HG02943 (cell line): Measurements from ENCODE around the gene SGSH.
"Not testable (repeated sequence)": the region's sequence is repeated elsewhere in the genome, so short reads cannot be mapped to it uniquely, and the experiment has no call there.

Experiments used
- ATAC-seq: cut with Tn5 transposase; IDR thresholded peaks from one replicate; pipeline ENCODE4 v1.9.1; 2021; ENCODE audit warnings: mild to moderate bottlenecking, low read depth, moderate library complexity; ENCODE audit not compliant: unreplicated experiment

SGSH gene

DNA sequence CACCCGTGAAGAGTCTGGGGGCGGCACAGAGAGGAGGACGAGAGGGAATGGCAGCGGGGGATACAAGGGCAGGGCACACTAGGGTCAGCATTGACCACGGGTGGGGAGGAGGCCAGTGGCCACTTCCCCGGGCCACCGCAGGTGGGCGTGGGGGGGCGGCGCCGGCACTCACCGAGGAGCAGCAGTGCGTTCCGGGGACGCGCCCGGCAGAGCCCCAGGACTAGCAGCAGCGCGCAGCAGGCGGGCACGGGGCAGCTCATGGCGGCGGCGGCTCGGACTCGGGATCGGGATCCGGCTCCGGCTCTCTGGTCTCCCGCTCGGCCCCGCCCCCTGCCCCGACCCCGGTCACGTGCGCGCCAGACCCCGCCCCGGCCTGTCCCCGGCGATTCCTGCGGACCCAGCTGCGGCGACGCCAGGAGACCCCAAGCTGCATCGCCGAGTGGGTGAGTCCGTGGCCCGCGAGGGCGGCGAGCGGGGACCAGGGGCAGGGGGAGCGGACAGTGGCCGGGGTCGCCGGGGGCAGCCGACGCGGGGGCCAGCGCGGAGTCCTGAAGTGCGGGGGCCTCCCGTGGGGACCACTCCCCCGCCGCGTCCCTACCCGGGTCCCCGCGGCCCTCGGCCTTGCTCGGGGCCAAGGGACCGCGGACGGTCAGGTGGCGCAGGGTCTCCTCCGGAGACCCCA lies at the start of gene SGSH, which contains the start of gene SLC26A11:
Gene SGSH (minus strand): TSS at position 280 of the 682 bp plus-strand sequence. CDS start 20 bp downstream, at position 260.
Gene SLC26A11 (plus strand): TSS at position 374 of the 682 bp plus-strand sequence. CDS start 1,134 bp downstream, outside the sequence.
- ATAC-seq: no peak

DNA sequence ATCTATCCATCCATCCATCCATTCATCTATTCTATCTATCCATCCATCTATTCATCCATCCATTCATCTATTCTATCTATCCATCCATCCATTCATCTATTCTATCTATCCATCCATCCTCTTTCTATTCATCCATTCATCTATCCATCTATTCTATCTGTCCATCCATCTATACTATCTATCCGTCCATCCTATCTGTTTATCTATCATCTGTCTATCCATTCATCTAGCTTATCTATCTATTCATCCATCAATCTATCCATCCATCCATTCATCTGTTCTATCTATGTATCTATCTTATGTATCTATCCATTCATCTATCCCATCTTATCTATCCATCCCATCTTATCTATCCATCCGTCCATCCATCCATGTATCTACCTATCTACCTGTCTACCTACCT lies 49.3 kb upstream of the SGSH start:
- ATAC-seq: no peak

DNA sequence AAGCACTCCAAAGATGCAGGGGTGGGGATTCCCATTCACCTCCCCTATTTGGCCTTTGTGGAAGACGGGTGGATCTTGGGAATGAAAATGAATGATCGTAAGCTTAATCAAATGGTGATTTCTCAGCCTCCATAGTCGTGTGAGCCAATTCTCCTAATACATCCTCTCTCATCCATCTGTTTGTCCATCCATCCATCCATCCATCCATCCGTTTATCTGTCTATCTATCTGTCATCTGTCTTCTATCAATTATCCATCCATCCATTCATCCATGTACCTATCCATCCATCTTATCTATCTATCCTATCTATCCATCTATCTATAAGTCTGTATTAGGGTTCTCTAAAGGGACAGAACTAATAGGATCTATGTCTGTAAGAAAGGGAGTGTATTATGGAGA lies 48.3 kb upstream of the SGSH start:
- ATAC-seq: no peak

DNA sequence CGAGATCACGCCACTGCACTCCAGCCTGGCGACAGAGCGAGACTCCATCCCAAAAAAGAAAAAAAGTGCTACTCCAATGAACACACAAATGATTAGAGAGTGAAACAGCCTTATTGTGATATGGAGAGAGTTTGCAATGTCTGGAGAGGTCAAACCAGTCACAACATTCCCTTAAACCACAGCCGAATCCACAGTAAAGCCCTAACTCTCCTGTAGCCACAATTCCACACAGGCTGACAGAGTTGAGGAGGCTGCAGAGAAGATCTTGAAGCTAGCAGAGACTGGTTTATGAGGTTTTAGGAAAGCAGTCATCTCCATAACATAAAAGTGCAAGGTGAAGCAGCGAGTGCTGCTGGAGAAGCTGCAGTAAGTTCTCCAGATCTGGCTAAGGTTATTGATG lies 47.3 kb upstream of the SGSH start:
- ATAC-seq: no peak

DNA sequence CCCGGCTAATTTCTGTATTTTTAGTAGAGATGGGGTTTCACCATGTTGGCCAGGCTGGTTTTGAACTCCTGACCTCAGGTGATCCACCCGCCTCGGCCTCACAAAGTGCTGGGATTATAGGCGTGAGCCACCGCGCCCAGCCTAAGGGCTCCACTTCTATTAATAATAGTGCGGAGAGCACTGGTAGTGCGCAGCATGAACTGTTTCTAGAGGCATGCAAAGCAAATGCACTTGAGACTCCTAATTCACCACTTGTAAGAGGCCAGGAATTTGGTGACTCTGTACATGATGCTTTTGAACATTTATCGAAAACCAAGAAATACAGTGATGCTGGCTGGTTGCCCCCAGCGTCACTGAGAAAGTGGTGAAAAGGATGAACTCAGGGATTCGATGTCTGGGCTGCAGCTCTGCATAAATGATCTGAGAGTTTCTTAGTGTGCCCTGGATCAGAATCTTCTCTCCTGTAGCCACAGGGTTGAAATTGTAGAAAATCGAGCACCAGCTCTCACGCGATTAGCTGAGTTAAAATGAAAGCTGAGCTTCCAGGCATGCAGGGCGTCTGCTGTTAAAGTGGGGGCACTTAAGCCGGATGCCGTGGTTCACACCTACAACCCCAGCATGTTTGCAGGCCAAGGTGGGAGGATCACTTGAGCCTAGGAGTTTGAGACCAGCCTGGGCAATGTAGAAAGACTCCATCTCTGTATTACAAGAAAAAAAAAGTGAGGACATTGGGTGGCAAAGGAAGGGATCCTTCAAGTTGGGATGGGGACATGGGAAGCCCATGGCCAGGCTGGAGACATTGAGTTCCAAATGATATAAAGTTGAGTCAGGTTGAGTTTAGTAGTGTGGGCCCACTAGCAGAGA lies 45.3 kb upstream of the SGSH start:
- no peak for ATAC-seq

DNA sequence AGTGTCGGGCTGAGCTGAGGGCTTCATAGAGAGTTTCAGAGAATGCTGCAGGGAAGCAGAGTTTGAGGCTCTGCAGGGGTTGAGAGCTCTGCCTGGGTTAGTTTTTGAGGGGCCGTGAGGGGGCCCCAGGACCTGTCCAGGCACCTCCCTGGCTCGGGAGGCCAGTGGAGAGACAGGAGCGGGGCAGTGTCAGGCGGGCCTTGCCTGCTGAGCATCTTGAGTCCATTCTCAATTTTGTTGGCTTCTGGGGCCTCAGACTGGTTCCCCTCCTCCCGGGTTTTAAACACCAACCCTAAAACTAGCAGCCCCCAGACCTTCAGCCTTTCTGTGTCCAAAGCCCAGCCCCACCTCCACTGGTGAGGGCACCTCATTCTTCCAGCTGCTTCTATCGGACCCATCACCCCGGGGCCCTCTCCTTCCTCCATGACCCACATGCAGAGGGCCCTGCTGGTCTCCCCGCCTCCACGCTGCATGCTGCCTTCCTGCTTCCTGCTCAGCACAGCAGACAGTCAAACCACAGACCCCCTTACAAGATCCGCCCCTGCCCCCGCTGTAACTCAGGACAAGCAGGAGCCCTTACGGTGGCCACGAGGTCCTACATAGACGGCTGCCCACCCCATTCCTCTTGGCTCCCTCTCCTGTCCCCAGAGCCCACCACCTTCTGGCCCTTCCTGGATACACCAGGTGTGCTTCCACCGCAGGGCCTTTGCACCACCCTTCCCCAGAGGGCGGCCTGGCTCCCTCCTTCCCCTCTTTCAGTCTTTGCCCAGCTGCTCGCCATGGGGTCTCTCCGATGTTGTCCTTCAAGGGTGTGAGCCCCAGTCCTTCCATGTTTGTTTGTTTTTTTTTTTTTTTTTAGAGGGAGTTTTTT lies 44.3 kb upstream of the SGSH start:
- no peak for ATAC-seq

DNA sequence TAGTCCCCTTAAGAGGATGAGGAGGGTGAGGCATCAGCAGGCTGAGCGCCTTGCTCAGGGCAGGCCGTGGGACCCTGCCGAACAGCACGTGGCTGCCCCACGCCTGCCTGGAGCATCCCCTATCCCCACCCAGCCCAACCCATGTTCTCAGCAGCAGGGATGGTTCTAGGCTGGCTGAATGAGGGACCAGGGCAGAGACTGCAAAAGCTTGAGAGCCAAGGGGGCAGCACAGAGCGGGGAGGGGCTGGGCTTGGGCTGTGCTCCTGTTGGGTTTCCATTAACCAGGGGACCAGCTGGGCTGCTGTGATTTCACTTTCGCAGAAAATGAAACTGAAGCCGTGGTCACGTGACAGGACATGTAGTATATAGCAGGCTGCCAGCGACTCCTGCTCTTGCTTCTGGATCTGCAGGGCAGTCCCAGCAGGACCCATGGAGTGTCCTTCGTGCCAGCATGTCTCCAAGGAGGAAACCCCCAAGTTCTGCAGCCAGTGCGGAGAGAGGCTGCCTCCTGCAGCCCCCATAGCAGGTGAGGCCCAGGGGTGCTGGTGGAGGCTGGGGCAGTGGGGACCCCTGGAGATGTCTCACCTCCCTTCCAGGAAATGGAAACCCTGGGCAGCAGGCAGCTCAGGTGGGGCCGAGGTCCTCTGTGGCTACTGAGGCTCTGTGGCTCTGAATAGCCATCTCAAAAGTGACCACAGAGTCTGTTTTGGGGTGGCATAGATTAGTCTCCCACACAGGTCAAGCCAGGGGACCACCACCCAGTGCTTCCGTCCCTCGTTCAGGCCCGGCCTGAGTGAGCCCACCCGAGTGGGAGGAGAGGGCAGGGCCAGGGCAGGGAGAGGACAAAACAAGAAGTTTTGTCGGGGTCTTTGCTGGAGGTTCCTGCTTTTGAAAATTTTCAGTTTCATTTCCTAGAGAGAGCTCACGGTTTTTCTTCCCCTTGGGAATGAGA lies 43.4 kb upstream of the SGSH start:
- no peak for ATAC-seq

DNA sequence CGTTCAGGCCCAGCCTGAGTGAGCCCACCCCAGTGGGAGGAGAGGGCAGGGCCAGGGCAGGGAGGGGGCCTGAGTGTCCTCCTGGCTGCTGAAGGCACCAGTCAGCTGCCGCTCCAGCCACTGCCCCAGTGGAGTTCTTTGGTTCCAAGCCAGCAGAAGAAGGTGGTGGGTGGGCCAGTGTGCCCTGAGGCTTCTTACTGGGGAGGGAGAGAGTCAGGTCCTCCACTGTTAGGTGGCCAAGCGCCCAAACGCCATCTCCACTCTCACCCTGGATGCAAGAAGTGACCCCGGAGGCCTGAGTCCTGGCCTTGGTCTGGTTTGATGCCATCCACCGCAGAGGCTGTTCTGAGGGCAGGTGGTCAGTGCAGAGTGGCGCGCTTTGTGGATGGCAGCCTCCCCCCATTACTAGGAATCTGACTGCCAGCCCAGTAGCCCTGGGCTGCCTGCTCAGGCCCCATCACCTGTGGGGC lies 42.7 kb upstream of the SGSH start:
- ATAC-seq: no peak

DNA sequence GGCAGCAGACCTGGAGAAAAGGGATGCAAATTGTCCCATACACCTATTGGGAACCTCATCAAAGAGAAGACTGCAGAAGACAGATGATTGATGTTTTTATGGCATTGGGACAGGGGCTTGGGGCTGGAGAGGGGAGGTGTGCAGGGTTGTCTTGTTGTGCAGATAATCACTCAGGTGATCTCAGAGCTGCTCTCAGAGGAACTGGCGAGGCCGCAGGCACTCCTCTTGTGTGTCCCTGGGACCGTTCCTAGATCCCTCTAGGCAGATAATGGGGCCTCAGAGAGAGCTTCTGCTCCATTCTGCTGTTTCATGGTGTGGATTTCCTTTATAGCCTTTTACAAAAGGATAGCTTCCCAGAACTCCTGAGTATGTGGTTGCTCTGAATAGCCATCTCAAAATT lies 42.2 kb upstream of the SGSH start:
- no peak for ATAC-seq

DNA sequence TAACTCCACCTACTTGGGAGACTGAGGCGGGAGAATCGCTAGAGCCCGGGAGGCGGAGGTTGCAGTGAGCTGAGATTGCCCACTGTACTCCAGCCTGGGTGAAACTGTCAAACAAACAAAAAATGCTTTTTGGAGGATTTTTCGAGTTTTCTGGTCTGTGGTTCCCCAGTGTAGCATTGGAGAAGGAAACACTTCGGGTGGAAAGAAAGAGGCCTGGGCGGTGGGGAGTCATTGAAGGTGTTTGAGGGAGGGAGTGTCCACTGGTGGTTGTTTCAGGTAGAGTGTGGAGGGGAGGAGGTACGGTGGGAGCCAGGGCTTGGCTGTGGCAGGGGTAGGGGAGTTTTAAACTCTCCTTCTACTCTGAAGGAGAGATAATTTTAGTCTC lies 41.8 kb upstream of the SGSH start:
- ATAC-seq: no peak

DNA sequence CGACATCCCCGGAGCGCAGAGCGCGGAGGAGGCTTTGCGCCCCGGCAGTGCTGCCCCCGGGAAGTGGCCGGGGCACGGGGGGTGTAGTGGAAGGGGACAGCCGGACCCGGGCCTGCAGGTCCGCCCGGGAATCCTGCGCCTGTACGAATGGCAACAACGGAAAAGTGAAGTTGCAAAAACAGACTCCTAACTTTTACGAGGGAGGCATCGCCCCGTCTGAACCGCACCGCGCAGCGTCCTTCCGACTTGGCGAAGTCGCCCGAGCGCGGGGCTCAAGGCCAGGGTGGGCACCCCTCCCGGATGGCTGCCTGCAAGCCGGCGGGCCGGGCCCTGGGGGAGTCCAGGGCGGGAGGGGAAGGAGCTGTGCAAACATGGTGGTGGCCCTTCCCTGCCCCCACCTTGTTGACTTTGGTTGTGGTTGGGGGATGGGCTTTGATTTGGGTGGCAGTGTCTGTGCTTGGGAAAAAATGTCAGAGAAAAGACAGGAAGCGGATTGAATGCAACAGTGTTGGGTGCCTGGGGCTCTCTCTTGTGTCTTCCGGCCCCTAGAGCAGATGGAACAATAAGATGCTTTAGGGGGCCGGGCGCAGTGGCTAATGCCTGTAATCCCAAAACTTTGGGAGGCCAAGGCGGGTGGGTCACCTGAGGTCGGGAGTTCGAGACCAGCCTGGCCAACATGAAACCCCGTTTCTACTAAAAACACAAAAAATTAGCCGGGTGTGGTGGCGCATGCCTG lies 41.2 kb upstream of the SGSH start:
- no peak for ATAC-seq

DNA sequence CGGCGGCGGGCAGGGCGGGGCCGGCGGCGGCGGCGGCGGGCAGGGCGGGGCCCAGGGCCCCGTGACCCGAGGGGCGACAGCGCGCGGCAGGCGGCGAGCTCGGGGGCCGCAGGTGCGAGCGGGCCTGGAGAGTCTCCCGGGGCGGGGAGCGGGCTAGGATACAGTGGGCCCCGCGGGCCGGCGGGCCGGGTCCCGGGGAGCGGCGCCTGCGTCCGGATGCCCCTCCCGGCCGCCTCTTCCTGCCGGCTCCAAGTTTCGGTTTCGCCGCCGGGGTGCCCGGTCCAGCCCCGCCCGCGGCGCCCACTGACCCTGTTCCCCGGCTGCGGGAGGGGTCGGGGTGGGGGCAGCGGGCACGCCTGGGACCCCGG lies 40.6 kb upstream of the SGSH start, which contains the start of gene RNF213:
Gene RNF213 (plus strand): TSS at position 62 of the 368 bp plus-strand sequence. CDS start 2,830 bp downstream, outside the sequence.
- ATAC-seq: no peak

DNA sequence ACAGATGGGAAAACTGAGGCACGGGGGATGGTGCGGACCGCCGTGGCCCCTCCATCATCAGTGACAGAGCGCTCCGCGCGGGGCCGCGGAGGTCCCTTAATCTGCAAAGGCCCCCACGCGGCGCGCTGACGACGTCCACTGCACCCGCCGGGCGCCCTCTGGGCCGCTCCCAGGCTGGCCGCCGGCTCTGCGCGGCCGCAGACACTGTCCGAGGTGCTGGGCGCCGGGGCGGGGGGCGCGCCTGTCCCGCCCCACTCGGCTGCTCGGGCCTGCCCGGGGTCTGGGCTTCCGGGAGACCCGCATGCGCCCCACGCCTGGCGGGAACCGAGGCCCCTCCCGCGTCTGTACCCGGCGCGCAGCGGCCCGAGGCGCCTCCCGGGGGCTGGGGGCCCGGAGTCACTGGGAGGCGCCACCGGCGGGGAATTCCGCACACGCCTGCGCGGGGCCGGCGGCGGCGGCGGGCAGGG lies 40.0 kb upstream of the SGSH start:
- ATAC-seq: no peak

DNA sequence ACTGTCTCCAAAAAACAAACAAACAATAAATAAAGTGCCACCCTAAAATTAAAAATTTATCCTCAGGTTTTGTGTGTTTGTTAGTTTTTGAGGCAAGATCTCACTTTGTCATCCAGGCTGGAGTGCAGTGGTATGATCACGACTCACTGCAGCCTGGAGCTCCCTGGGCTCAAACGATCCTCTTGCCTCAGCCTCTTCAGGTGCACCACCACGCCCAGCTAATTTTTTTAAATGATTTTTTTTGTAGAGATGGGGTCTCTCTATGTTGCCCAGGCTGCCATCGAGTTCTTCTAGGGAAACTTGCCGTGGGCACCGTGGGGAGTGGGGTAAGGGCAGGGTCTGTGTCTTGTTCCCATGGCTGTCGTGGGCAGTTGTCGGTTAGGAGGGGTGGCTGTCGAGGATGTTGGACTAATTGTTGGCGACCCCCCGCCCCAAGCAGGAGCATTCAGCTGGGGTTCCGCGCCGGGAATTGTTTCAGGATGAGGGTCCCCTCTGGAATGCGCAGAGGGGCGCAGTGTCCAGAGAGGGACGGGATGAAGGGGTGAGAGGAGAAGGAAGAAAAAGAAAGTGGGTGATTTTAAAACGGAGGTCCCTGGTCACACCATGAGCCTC lies 39.4 kb upstream of the SGSH start:
- no peak for ATAC-seq

DNA sequence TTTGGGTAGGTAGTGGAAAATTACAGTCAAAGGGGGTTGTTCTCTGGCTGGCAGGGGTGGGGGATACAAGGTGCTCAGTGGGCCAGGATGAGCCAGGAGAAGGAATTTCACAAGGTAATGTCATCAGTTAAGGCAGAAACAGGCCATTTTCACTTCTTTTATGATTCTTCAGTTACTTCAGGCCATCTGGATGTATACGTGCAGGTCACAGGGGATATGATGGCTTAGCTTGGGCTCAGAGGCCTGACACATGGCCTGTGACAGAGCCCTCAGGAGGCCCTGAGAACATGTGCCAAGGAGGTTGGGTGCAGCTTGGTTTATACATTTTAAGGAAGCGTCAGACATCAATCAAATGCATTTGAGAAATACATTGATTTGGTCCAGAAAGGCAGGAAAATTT lies 38.2 kb upstream of the SGSH start:
- not testable (repeated sequence) for ATAC-seq

DNA sequence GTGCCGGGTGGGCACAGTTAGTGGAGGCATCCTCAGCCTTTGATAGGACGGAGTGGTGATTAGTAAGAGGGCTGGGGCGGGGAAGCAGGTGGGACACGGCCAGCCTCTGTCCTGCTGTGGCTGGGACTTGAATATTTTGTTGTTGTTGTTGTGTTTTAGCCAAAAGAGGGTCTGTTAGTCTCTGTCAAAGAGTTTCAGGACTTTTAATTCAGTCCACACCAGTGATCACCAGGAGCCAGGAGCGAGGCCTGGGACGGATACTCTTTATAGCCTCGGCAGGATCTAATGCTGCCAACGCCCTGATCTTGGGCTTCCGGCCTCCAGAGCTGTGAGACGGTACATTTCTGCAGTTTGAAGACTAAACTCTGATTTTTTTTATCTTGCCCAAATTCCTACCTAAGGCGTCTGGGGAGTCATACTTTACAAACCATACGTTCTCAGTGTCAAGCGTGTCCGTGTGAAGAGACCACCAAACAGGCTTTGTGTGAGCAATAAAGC lies 37.6 kb upstream of the SGSH start:
- ATAC-seq: no peak

DNA sequence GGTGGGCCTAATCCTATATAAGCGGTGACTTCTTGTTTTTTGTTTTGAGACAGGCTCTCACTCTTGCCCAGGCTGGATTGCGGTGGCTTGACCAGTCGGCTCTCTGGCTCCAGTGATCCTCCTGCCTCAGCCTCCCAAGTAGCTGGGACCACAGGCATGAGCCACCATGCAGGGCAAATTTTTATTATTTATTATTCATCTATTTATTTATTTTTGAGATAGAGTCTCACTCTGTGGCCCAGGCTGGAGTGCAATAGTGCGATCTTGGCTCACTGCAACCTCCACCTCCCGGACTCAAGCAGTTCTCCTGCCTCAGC lies 35.9 kb upstream of the SGSH start:
- no peak for ATAC-seq
